Suprapubic skin (tissue), 4 donors: ENCODE results near the gene KCNK16.

Experiments
- EP300 ChIP-seq: sonication (generic); formaldehyde crosslinking; IDR thresholded peaks from one replicate; pipeline ENCODE4 v1.6.1; 2017; ENCODE audit warnings: antibody characterized with exemption
- POLR2A ChIP-seq, 2 donors: fragments of 450-650 bp; IDR thresholded peaks; one replicate each; pipeline ENCODE4 v1.6.1; 2017; ENCODE audit warnings: antibody characterized with exemption in 2 of 2, mild to moderate bottlenecking in 2 of 2, moderate library complexity in 2 of 2
- POLR2AphosphoS5 ChIP-seq, 3 donors: sonication (generic); formaldehyde crosslinking; IDR thresholded peaks; one replicate each; pipeline ENCODE4 v1.6.1; 2017; ENCODE audit warnings: antibody characterized with exemption in 3 of 3
- TF ChIP-seq, protein P1 (sequence below), 2 donors: fragments of 200-600 bp in 1 of 2; fragments of 450-650 bp in 1 of 2; sonication (generic) in 1 of 2; IDR thresholded peaks; one replicate each; pipeline ENCODE4 v1.5.1; 2016 to 2019; ENCODE audit warnings: antibody characterized with exemption in 2 of 2, mild to moderate bottlenecking in 1 of 2, moderate library complexity in 1 of 2

DNA sequence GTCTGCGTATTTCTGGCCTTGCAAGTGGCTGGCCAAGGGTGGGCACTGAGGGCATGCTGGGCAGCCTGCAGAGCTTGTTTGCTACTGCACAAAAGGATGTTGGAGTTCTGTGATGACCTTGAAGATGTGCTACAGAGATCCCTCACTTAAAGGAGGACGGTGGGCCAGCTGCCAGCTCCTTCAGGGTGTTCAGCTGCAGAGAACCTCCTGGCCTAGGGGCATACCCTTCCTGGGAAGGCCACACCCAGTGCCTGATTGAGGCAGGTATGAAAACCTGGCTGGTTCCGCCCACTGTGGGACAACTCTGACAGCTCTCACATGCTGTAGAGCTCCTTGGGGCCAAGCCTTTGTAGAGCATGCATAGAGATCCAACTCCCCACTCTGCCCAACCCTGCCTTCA lies 5.2 kb downstream of the KCNK16 start:
- no peak for TF ChIP-seq POLR2AphosphoS5 (IDR thresholded peaks at IDR 0.05)
- TF ChIP-seq POLR2A (IDR thresholded peaks at IDR 0.05), result no peak
- TF ChIP-seq, protein P1, sequence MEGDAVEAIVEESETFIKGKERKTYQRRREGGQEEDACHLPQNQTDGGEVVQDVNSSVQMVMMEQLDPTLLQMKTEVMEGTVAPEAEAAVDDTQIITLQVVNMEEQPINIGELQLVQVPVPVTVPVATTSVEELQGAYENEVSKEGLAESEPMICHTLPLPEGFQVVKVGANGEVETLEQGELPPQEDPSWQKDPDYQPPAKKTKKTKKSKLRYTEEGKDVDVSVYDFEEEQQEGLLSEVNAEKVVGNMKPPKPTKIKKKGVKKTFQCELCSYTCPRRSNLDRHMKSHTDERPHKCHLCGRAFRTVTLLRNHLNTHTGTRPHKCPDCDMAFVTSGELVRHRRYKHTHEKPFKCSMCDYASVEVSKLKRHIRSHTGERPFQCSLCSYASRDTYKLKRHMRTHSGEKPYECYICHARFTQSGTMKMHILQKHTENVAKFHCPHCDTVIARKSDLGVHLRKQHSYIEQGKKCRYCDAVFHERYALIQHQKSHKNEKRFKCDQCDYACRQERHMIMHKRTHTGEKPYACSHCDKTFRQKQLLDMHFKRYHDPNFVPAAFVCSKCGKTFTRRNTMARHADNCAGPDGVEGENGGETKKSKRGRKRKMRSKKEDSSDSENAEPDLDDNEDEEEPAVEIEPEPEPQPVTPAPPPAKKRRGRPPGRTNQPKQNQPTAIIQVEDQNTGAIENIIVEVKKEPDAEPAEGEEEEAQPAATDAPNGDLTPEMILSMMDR (IDR thresholded peaks at IDR 0.05), result no peak
- TF ChIP-seq EP300, result no peak
